ENCODE measurements around the gene SRRM4.

The SRRM4 gene

GRCh38 chr12:119171691-119172425, 190.5 kb downstream of the SRRM4 start:
- DNase-seq = no peak

- DNase-seq = no peak
These were observed 193.7 kb downstream of the SRRM4 start for GRCh38 chr12:119175081-119175480.

DNA sequence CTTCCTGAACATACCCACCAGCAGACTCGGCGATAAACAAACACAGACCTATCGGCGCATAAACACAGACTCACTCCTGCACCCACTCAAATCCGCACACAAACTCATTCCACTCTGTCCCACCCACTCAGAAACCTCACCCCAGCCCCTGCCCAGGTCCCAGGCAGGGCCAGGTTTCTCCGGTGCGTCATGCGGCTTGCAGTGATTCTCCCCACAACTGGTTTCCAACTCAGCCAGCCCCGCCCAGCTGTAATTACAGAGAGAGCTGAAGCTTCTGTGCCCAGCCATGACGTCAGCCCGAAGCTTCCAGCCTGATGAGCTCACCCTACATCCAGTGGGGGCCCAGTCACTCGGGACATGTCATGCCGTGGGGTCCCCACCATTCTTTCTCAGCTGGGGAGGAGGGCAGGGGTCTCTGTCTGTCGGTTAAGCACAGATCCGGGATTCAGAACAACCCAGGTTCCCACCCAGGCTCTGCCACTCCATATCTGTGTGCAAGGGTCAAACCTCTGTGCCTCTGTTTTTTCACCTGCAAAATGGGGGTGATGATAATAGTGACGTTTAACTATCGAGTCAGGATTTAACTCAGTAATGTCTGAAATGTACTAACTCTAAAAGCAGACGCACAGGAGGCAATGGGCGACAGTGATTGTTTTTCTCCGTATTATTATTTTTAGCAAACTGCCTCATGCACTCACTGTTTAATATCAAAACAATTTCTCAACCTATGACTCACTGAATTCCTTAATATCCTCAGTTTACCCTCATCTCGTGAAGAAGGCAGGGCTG, 195.1 kb downstream of the SRRM4 start:
- DNase-seq = peak; percentile 87

DNA sequence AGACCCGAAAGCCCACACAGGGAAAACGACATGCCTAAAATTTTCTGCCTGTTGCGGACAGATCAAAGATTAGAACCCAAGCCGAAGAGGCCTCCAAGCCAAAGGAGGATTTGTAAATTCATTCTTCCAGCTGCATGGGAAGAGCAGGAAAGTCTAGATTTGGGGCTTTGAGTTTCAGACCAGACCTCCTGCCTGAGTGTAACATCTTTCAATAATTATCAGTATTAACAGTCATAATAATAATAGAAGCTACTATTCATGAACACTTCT, 195.7 kb downstream of the SRRM4 start:
- DNase-seq = no peak

DNA sequence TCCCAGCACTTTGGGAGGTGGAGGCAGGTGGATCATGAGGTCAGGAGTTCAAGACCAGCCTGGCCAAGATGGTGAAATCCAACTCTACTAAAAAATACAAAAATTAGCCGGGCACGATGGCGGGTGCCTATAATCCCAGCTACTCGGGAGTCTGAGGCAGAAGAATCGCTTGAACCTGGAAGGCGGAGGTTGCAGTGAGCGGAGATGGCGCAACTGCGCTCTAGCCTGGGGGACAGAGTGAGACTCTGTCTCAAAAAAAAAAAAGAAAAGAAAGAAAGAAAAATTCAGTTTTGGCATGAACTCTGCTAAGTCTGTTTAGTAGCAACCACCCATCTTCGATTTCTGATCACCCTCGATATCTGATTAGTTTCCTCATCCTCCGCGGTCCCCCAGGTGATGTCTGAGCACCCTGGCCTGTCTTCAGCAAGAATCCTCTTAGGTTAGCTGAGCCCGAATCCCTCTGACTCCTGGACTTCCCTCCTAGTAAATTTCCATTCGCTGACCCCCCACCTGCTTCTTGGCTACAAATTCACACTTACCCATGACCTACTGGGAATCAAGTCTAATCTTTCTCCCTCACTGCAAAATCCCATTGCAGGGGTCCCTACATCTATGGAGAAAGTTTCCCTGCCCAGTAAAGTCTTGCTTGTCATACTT, 196.5 kb downstream of the SRRM4 start:
- DNase-seq = no peak

GRCh38 chr12:119178544-119179334, 197.4 kb downstream of the SRRM4 start, which contains the start of gene HSPB8:
HSPB8 (plus strand) TSS chr12:119178931; CDS start chr12:119179313, 382 bp downstream.
- DNase-seq = peak; percentile 87

- DNase-seq = peak; percentile 76
These were observed 198.1 kb downstream of the SRRM4 start for GRCh38 chr12:119179335-119180021.

DNA sequence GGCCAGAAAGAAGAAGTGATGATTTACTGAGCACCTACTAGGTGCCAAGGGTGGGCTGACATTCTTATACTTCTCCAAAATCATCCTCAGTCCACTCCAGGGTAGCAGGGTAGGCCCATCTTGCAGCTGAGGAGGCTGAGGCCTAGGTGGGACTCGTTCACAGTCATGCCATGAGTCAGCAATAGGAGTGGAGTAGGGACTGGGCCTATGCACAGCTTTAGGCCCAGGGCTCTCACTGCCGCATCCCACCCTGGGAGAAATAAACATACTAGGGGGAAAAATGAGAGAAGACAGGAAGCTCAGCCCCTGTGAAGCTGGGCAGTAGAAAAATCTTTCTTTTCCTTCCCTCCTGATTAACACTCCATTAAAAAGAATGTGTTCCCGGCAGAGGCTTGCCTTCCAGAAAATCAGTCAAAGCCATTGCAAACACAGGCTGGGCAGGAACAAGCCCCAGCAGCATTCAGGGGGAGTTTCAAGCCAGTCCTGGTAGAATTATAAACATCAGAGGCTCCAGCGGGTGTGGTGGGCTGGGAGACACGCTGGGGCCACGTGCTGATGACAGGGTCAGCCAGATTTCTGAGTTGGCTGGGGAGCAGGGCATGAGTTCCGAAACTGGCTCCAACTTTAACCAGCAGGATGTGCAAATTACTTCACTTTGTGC, 199.2 kb downstream of the SRRM4 start:
- DNase-seq = peak; percentile 47

DNA sequence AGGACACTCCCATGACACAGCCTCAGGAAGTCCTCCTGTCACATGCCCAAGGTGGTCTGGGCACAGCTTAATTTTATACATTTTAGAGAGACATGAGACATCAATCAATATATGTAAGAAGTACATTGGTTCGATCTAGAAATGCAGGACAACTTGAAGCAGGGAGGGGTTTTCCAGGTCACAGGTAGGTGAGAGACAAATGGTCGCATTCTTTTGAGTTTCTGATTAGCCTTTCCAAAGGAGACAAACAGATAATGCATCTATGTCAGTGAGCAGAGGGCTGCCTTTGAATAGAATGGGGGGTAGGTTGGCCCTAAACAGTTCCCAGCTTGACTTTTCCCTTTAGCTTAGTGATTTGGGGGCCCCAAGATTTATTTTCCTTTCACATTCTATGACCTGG, 199.9 kb downstream of the SRRM4 start:
- DNase-seq = no peak

GRCh38 chr12:119181944-119182343, 200.6 kb downstream of the SRRM4 start:
- no peak for DNase-seq

DNA sequence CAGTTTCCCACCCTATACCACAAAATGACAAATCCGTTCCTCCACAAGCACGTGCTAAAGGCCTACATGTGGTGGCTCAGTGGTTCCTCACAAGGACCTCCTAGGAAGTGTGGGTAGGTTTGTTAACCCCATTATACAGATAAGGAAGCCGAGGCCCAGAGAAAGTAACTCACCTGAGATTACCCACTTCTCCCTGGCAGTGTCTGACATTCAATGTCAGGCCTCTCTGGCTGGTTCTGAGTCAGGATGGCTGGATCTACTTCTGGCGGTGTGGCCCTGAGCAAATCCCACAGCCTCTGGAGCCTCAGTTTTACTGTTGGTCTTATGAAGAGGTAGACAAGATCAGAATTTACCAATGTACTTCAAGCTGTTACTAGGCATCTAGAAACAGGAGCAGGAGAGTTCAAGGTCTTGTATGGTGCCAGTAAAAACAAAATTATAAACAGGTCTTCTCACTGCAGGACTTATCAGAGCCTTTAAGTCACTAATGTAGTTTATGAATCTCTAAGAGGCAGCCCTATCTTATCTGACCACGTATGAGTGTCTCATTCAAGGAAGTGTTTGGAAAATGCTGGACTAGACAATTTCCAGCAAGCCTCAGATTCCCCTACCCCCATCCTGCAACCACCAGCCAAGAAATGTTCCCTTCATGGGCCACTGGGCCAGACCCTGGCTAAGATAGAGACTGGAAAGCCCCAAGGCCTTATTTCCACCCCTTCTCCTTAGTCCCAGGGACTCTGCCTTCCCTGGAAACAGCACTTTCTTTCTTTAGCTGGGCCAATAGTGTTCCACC, 201.6 kb downstream of the SRRM4 start:
- no peak for DNase-seq

- no peak for DNase-seq
These were observed 202.8 kb downstream of the SRRM4 start for GRCh38 chr12:119183942-119184695.

- no peak for DNase-seq
These were observed 213.9 kb downstream of the SRRM4 start for GRCh38 chr12:119195256-119195655.

DNA sequence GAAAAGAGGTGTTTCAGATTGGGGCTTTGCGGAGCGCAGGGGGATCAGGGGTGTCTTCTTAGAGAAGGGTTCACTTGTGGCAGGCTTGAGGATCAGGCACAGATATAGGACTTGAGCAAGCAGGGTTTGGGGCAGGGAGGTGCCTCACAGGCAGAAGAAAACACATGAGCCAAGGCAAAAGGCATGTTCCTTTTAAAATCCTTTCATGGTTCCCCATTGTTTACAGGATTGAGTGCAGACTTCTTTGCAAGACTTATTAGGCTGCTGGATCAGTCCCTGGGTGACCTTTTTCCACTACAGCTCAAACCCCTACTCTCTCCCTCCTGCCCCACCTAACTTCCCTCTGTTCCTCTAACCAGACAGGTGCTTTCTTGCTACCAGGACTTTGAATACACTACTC, 217.1 kb downstream of the SRRM4 start:
- DNase-seq = no peak

DNA sequence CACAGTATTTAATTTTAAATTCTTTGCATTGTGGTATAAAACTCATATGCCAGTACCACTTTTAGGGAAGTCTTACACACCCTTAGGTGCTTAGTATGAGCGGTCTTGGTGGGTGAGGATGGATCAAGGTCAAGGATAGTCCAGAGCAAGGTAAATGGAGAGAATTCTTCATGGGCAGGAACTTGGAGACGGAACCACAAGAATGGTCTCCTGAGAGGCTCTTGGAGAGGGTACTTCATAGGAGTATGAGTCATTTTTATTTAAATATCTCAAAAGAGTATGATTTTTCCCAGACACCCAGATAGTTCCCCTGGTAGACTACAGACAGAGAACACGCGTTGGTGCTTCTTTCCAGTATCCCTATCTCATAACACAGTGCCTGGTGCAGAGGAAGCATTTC, 219.3 kb downstream of the SRRM4 start:
- no peak for DNase-seq

DNA sequence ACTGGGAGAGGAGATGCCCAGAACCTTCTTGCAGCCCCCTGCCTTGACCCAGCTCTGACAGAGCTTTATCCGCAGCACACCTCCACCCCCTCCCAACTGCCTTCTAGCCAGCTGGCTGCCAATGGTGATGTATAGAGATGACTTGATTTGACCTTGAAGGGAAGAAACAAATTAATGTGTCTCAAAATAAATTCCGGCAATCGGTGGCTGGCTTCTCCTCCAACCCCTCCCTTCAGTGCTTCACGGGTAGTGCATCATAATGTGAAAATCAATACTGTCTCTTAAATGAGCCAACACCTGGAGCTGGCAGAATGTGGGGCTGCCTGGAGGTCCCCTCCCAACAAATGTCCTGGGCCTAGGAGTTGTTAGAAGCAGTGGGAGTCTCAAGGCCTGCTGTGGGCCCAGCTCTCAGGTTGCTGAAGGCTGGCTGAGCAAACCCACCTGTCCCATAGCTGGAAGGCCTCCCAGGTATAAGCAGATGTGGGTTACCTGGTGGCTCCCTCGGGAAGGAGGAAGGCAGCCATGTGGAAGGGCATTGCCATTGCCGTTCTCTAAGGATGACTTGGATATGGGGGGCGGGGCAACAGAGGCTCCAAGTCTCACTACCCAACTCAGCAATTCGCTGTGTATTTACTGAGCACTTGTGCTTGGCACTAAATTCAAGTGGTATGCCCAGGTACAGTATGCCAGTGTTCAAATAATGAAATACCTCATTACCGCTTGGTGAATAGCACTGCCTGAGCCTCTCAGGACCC, 220.6 kb downstream of the SRRM4 start:
- no peak for DNase-seq

DNA sequence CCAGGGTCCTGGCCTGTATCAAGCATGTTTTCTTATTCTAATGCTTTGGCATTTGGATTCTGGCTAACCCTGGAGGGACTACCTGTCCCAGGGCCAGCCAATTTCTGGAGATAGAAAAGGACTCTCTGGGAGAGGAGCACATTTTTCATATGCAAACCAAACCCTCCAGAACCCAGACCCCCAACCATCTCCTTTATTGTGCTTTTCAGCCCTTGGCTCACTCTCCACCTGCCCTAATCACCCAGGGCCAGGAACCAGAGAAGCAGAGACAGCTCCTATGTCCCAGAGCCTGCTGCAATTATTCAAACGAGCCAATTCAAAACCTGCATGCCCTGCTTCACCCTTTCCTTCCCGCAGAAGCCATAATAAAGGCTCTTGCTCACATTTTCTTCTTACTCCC, 221.2 kb downstream of the SRRM4 start:
- no peak for DNase-seq

GRCh38 chr12:119204131-119204530, 222.8 kb downstream of the SRRM4 start:
- DNase-seq = no peak

- DNase-seq = no peak
These were observed 223.4 kb downstream of the SRRM4 start for GRCh38 chr12:119204671-119205285.
